ENCODE measurements around the gene TBRG1. TPM values are rescaled to one million over a fixed set of nuclear protein-coding genes. Genes with fewer than 3 reads are reported as not detected.

TBRG1 gene
- total and polyA plus RNA-seq, 2 experiments from 2014 or later: 24.8 to 56.6 TPM

DNA sequence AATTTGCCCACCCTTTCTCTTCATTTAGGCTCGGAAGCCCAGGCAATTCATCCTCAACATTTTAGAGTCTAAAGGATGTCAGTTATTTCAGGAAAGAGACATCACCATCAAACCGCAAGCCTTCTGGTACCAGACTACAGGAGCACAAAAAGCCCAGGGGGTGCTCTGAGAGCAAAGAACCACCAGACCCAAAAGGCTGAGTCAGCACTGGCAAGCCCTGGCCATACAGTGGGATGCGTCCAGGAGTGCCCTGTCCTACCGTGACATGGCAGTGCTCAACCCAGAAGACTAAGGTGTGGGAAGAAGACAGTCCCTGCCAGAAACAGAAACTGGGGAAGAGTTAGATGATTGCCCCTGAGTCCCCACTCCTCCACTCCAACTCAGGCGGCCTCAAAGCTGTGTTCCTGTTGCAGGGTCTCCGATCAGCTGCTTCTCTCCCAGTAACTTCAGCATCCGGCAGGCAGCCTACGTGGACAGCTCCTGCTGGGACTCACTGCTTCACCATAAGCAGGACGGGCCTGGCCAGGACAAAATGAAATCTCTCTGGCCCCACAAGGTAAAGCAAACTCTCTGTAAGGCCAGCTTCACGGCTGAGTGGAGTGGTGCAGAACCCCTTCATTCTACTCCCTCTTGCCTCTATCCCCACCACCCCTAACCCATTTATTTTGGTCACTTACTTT lies 10.0 kb upstream of the TBRG1 start:
- no peaks in the 10 kb centered on the region for H3K36me3 Mint-ChIP-seq (ENCODE audit: low read depth)
- peak; percentile 61; the same call in 2 of the 3 replicates for ATAC-seq
- no peak overlapping the region for H2AFZ ChIP-seq
- no peaks in the 10 kb centered on the region for H3F3A ChIP-seq (replicated peaks; ENCODE audit: low read depth)
- H3K4me1 Mint-ChIP-seq: no peaks in the 10 kb centered on the region
- DNase-seq (ENCODE audit: low spot score): no peak
- no peak overlapping the region for H3K27ac Mint-ChIP-seq
- no peaks in the 10 kb centered on the region for H3K9me2 ChIP-seq (ENCODE audit: insufficient read depth)
- no peak overlapping the region for H3K27ac ChIP-seq (ENCODE audit: low read depth)
- no peaks in the 10 kb centered on the region for H3K9me3 Mint-ChIP-seq
- no peaks in the 10 kb centered on the region for H3K27me3 ChIP-seq (ENCODE audit: insufficient read depth)
- no peaks in the 10 kb centered on the region for H3K36me3 ChIP-seq (ENCODE audit: insufficient read depth)
- H3K4me1 ChIP-seq (ENCODE audit: insufficient read depth): no peaks in the 10 kb centered on the region
- TF ChIP-seq, protein P1, sequence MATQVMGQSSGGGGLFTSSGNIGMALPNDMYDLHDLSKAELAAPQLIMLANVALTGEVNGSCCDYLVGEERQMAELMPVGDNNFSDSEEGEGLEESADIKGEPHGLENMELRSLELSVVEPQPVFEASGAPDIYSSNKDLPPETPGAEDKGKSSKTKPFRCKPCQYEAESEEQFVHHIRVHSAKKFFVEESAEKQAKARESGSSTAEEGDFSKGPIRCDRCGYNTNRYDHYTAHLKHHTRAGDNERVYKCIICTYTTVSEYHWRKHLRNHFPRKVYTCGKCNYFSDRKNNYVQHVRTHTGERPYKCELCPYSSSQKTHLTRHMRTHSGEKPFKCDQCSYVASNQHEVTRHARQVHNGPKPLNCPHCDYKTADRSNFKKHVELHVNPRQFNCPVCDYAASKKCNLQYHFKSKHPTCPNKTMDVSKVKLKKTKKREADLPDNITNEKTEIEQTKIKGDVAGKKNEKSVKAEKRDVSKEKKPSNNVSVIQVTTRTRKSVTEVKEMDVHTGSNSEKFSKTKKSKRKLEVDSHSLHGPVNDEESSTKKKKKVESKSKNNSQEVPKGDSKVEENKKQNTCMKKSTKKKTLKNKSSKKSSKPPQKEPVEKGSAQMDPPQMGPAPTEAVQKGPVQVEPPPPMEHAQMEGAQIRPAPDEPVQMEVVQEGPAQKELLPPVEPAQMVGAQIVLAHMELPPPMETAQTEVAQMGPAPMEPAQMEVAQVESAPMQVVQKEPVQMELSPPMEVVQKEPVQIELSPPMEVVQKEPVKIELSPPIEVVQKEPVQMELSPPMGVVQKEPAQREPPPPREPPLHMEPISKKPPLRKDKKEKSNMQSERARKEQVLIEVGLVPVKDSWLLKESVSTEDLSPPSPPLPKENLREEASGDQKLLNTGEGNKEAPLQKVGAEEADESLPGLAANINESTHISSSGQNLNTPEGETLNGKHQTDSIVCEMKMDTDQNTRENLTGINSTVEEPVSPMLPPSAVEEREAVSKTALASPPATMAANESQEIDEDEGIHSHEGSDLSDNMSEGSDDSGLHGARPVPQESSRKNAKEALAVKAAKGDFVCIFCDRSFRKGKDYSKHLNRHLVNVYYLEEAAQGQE (IDR thresholded peaks at IDR 0.05; ENCODE audit: unreplicated experiment): peak; percentile 47
- TF ChIP-seq POLR2AphosphoS5 (IDR thresholded peaks at IDR 0.05; ENCODE audit: low read depth) (no peak), STAT1 (IDR thresholded peaks at IDR 0.05; ENCODE audit: unreplicated experiment) (no peak), NANOG (IDR thresholded peaks at IDR 0.05; ENCODE audit: borderline replicate concordance) (no peak), CREB1 (CRISPR knock-in tag; IDR thresholded peaks at IDR 0.05; ENCODE audit: low read depth) (no peak)
- H3K4me3 Mint-ChIP-seq: no peak overlapping the region
- no peaks in the 10 kb centered on the region for H4K20me1 ChIP-seq (replicated peaks; ENCODE audit: insufficient read depth)
- H3K79me2 ChIP-seq (replicated peaks; ENCODE audit: insufficient read depth): no peaks in the 10 kb centered on the region
- H3K4me3 ChIP-seq: no peak overlapping the region
- no peak overlapping the region for H3K4me2 ChIP-seq
- peaks cover 3% of the 10 kb centered on the region for H3K27me3 Mint-ChIP-seq (ENCODE audit: insufficient read depth, low read depth, poor library complexity)

GRCh38 chr11:124618863-124619262 lies 3.8 kb upstream of the TBRG1 start:
- H4K20me1 ChIP-seq (replicated peaks; ENCODE audit: insufficient read depth): no peaks in the 10 kb centered on the region
- H3K4me3 Mint-ChIP-seq: no peak overlapping the region
- H2AFZ ChIP-seq: no peak overlapping the region; the same call in 1 of the 2 replicates
- peaks cover 7% of the 10 kb centered on the region for H3K27me3 Mint-ChIP-seq (ENCODE audit: insufficient read depth, low read depth, poor library complexity)
- TF ChIP-seq EZH2 (IDR thresholded peaks at IDR 0.05; ENCODE audit: low read depth, unreplicated experiment): no peak
- no peaks in the 10 kb centered on the region for H3K36me3 ChIP-seq (ENCODE audit: insufficient read depth)
- H3K79me2 ChIP-seq (replicated peaks; ENCODE audit: insufficient read depth): peaks cover 10% of the 10 kb centered on the region
- H3K27ac ChIP-seq (ENCODE audit: low read depth): no peak overlapping the region
- no peaks in the 10 kb centered on the region for H3F3A ChIP-seq (replicated peaks; ENCODE audit: low read depth)
- no peaks in the 10 kb centered on the region for H3K9me2 ChIP-seq (ENCODE audit: insufficient read depth)
- H3K27me3 ChIP-seq (ENCODE audit: insufficient read depth): peaks cover 4% of the 10 kb centered on the region; the same call in 1 of the 2 replicates
- no peak overlapping the region for H3K4me3 ChIP-seq
- no peaks in the 10 kb centered on the region for H3K9me3 Mint-ChIP-seq
- H3K4me2 ChIP-seq: no peak overlapping the region
- no peaks in the 10 kb centered on the region; the same call in 2 of the 3 replicates for H3K36me3 Mint-ChIP-seq (ENCODE audit: low read depth)
- H3K4me1 ChIP-seq (ENCODE audit: insufficient read depth): peaks cover 5% of the 10 kb centered on the region
- no peak overlapping the region for H3K27ac Mint-ChIP-seq
- no peak for ATAC-seq
- H3K4me1 Mint-ChIP-seq: peaks cover 6% of the 10 kb centered on the region; the same call in 2 of the 3 replicates
- no peak for DNase-seq (ENCODE audit: low spot score)

Measured in GM23338 (cell line).